Osteoblast (primary cell): Measurements from ENCODE around the gene HSF5. TPM values are rescaled to one million over a fixed set of nuclear protein-coding genes. Genes with fewer than 3 reads are reported as not detected.
"Not testable (repeated sequence)": the region's sequence is repeated elsewhere in the genome, so short reads cannot be mapped to it uniquely, and the experiment has no call there.

Source experiments
- DNase-seq: peaks from one replicate; pipeline ENCODE4 v3.0.0; 2011; ENCODE audit warnings: low spot score, mixed read lengths; ENCODE audit not compliant: insufficient read length; ENCODE audit errors: missing footprints
- H2AFZ ChIP-seq: 2 replicates; pipeline ENCODE4 v1.6.0; 2011; ENCODE audit warnings: mild to moderate bottlenecking, low read length
- H3K27ac ChIP-seq: 2 replicates; pipeline ENCODE4 v1.5.1; 2011; ENCODE audit warnings: mild to moderate bottlenecking, low read depth, low read length, moderate library complexity
- H3K27me3 ChIP-seq: 2 replicates; pipeline ENCODE4 v1.6.0; 2012; ENCODE audit warnings: mild to moderate bottlenecking, control low read depth, inconsistent platforms, low read length, moderate library complexity; ENCODE audit not compliant: insufficient read depth
- H3K36me3 ChIP-seq: 2 replicates; pipeline ENCODE4 v1.5.1; 2011; ENCODE audit warnings: mild to moderate bottlenecking, low read length, control low read depth, moderate library complexity; ENCODE audit not compliant: insufficient read depth
- H3K4me1 ChIP-seq: 2 replicates; pipeline ENCODE4 v1.5.1; 2011; ENCODE audit warnings: mild to moderate bottlenecking, low read length, control low read depth, moderate library complexity; ENCODE audit not compliant: insufficient read depth
- H3K4me2 ChIP-seq: 2 replicates; pipeline ENCODE4 v1.6.0; 2011; ENCODE audit warnings: mild to moderate bottlenecking, low read length; ENCODE audit not compliant: insufficient read depth
- H3K4me3 ChIP-seq: fragments of 200-600 bp; sonication (generic); 3 replicates; pipeline ENCODE4 v1.5.1; 2012; ENCODE audit warnings: mild to moderate bottlenecking, low read length, inconsistent platforms; ENCODE audit not compliant: insufficient read depth
- H3K79me2 ChIP-seq: 2 replicates; pipeline ENCODE4 v1.6.0; 2012; ENCODE audit warnings: mild to moderate bottlenecking, low read length, control low read depth, inconsistent platforms; ENCODE audit not compliant: insufficient read depth
- H3K9me3 ChIP-seq: 2 replicates; pipeline ENCODE4 v1.5.1; 2011; ENCODE audit warnings: low read depth, low read length, control low read depth
- H4K20me1 ChIP-seq: 2 replicates; pipeline ENCODE4 v1.6.0; 2012; ENCODE audit warnings: mild to moderate bottlenecking, low read length, control low read depth; ENCODE audit not compliant: insufficient read depth
- CTCF ChIP-seq: IDR thresholded peaks from 2 replicates; pipeline ENCODE4 v1.5.1; 2011; ENCODE audit warnings: mild to moderate bottlenecking, low read depth, low read length, moderate library complexity; ENCODE audit errors: extremely low read depth
- total RNA-seq: library from RNA; depleted of rRNA; stranded (reverse); fragments of >200 nt; gene quantifications from 2 replicates; pipeline ENCODE4 v1.2.3, GENCODE V29; 2012

Gene HSF5
- total RNA-seq, 1 donor: under 0.01 TPM

GRCh38 chr17:58488428-58488890 is 251 bp upstream of the HSF5 start:
- Histone ChIP-seq H3K79me2 (no peaks in the 10 kb centered on the region), H3K4me2 (no peak overlapping the region), H3K4me1 (no peaks in the 10 kb centered on the region), H3K27me3 (no peaks in the 10 kb centered on the region), H4K20me1 (no peaks in the 10 kb centered on the region), H3K4me3 (no peak overlapping the region), H3K9me3 (no peaks in the 10 kb centered on the region), H2AFZ (no peak overlapping the region), H3K27ac (no peak overlapping the region), H3K36me3 (peaks cover 42% of the 10 kb centered on the region)
- no peak for TF ChIP-seq CTCF
- no peak for DNase-seq

GRCh38 chr17:58484600-58484999 is 3.6 kb downstream of the HSF5 start:
- no peak for DNase-seq
- Histone ChIP-seq H3K4me1 (no peaks in the 10 kb centered on the region), H3K9me3 (no peaks in the 10 kb centered on the region), H3K4me2 (no peak overlapping the region), H3K79me2 (no peaks in the 10 kb centered on the region), H3K4me3 (no peak overlapping the region), H4K20me1 (no peaks in the 10 kb centered on the region), H3K27ac (no peak overlapping the region), H3K36me3 (peaks cover 6% of the 10 kb centered on the region), H2AFZ (no peak overlapping the region), H3K27me3 (no peaks in the 10 kb centered on the region)
- TF ChIP-seq CTCF: no peak

- not testable (repeated sequence) for H3K27me3 ChIP-seq, H3K4me1 ChIP-seq, H3K27ac ChIP-seq, H4K20me1 ChIP-seq, H3K79me2 ChIP-seq, H3K4me3 ChIP-seq, H2AFZ ChIP-seq, H3K36me3 ChIP-seq, DNase-seq, H3K9me3 ChIP-seq, H3K4me2 ChIP-seq
Observed at GRCh38 chr17:58481798-58482197, 6.4 kb downstream of the HSF5 start.

- Histone ChIP-seq H3K79me2 (no peaks in the 10 kb centered on the region), H3K9me3 (no peaks in the 10 kb centered on the region), H3K27me3 (no peaks in the 10 kb centered on the region), H2AFZ (no peak overlapping the region), H3K4me1 (no peaks in the 10 kb centered on the region), H4K20me1 (no peaks in the 10 kb centered on the region), H3K4me2 (no peak overlapping the region), H3K4me3 (no peak overlapping the region), H3K36me3 (no peaks in the 10 kb centered on the region), H3K27ac (no peak overlapping the region)
- DNase-seq: no peak
- TF ChIP-seq CTCF: no peak
Observed at GRCh38 chr17:58480090-58480489, 8.1 kb downstream of the HSF5 start.

- no peaks in the 10 kb centered on the region for H3K36me3 ChIP-seq
- H2AFZ ChIP-seq: no peak overlapping the region
- no peaks in the 10 kb centered on the region for H3K9me3 ChIP-seq
- H3K4me3 ChIP-seq: no peak overlapping the region
- no peaks in the 10 kb centered on the region for H3K4me1 ChIP-seq
- H3K27me3 ChIP-seq: no peaks in the 10 kb centered on the region
- no peaks in the 10 kb centered on the region for H3K79me2 ChIP-seq
- H3K27ac ChIP-seq: no peak overlapping the region
- no peak overlapping the region for H3K4me2 ChIP-seq
- TF ChIP-seq CTCF: no peak
- H4K20me1 ChIP-seq: no peaks in the 10 kb centered on the region
- no peak for DNase-seq
Observed at GRCh38 chr17:58476812-58477211, 11.4 kb downstream of the HSF5 start.
